ENCODE data around the gene APEX1. TPM values are rescaled to one million over a fixed set of nuclear protein-coding genes. Genes with fewer than 3 reads are reported as not detected.
"Not testable (repeated sequence)": the region's sequence is repeated elsewhere in the genome, so short reads cannot be mapped to it uniquely, and the experiment has no call there.

APEX1 gene
- polyA plus RNA-seq, 4 donors: 310 to 338 (median 322) TPM

- no peak for DNase-seq (ENCODE audit: low read depth in 4 of 4, low spot score in 2 of 4)
Observed at GRCh38 chr14:20434701-20435581, 20.1 kb upstream of the APEX1 start.

GRCh38 chr14:20435582-20436362, 19.3 kb upstream of the APEX1 start, which contains the start of gene KLHL33:
TSS of gene KLHL33 (minus strand) at chr14:20436166. CDS start at chr14:20435811, 355 bp downstream.
- no peak for DNase-seq (ENCODE audit: low read depth in 4 of 4, low spot score in 2 of 4)

- DNase-seq (ENCODE audit: low read depth in 4 of 4, low spot score in 2 of 4): no peak
Observed at GRCh38 chr14:20436363-20436755, 18.7 kb upstream of the APEX1 start.

GRCh38 chr14:20438664-20439063, 16.4 kb upstream of the APEX1 start:
- no peak for DNase-seq (ENCODE audit: low read depth in 4 of 4, low spot score in 2 of 4)

- DNase-seq (ENCODE audit: low read depth in 4 of 4, low spot score in 2 of 4): no peak
Observed at GRCh38 chr14:20440465-20440864, 14.6 kb upstream of the APEX1 start.

- no peak for DNase-seq (ENCODE audit: low read depth in 4 of 4, low spot score in 2 of 4)
Observed at GRCh38 chr14:20440882-20441281, 14.1 kb upstream of the APEX1 start.

- no peak for DNase-seq (ENCODE audit: low read depth in 4 of 4, low spot score in 2 of 4)
Observed at GRCh38 chr14:20441461-20441860, 13.6 kb upstream of the APEX1 start.

- not testable (repeated sequence) for DNase-seq (ENCODE audit: low read depth in 4 of 4, low spot score in 2 of 4)
Observed at GRCh38 chr14:20443650-20444049, 11.4 kb upstream of the APEX1 start.

- no peak for DNase-seq (ENCODE audit: low read depth in 4 of 4, low spot score in 2 of 4)
Observed at GRCh38 chr14:20446889-20447288, 8.1 kb upstream of the APEX1 start.

- DNase-seq (ENCODE audit: low read depth in 4 of 4, low spot score in 2 of 4): not testable (repeated sequence)
Observed at GRCh38 chr14:20452831-20453230, 2.2 kb upstream of the APEX1 start.

GRCh38 chr14:20455355-20456300, 602 bp downstream of the APEX1 start:
- no peak for DNase-seq (ENCODE audit: low read depth in 4 of 4, low spot score in 2 of 4)

- no peak for DNase-seq (ENCODE audit: low read depth in 4 of 4, low spot score in 2 of 4)
Observed at GRCh38 chr14:20456971-20457370, 1.9 kb downstream of the APEX1 start.

GRCh38 chr14:20458031-20458789, 3.2 kb downstream of the APEX1 start:
- DNase-seq (ENCODE audit: low read depth in 4 of 4, low spot score in 2 of 4): no peak

GRCh38 chr14:20460458-20461224, 5.6 kb downstream of the APEX1 start:
- no peak for DNase-seq (ENCODE audit: low read depth in 4 of 4, low spot score in 2 of 4)

GRCh38 chr14:20461225-20462141, 6.5 kb downstream of the APEX1 start, which contains the start of gene PIP4P1:
TSS of gene PIP4P1 (minus strand) at chr14:20461434. CDS start at chr14:20461325, 109 bp downstream.
- peak; percentile 96 to 99 (median 98) for DNase-seq (ENCODE audit: low read depth in 4 of 4, low spot score in 2 of 4)

- peak in 1 of 4 donors; percentile 20 for DNase-seq (ENCODE audit: low read depth in 4 of 4, low spot score in 2 of 4)
Observed at GRCh38 chr14:20468764-20469241, 13.8 kb downstream of the APEX1 start.

GRCh38 chr14:20469242-20469889, 14.3 kb downstream of the APEX1 start, which contains the start of gene PNP:
TSS of gene PNP (plus strand) at chr14:20469406. CDS start at chr14:20469525, 119 bp downstream.
- DNase-seq (ENCODE audit: low read depth in 4 of 4, low spot score in 2 of 4): peak in 2 of 4 donors; percentile 62 to 74
